Mucosa of rectum (tissue), 2 donors: ENCODE data around the gene S100A5.
A peak's percentile ranks its signal among the peaks of the same experiment; 100 is the strongest.

Source experiments
- H3K27ac ChIP-seq, 2 donors: one replicate each; pipeline ENCODE4 v1.7.0; 2013; ENCODE audit warnings: inconsistent platforms in 2 of 2, low read depth in 2 of 2, low read length in 2 of 2
- H3K27me3 ChIP-seq, 2 donors: one replicate each; pipeline ENCODE4 v1.7.0; 2013; ENCODE audit warnings: low read length in 2 of 2; ENCODE audit not compliant: control insufficient read depth in 2 of 2, insufficient read depth in 2 of 2
- H3K36me3 ChIP-seq, 2 donors: one replicate each; pipeline ENCODE4 v1.7.0; 2013; ENCODE audit warnings: low read length in 2 of 2; ENCODE audit not compliant: control insufficient read depth in 2 of 2, insufficient read depth in 2 of 2
- H3K4me1 ChIP-seq, 2 donors: one replicate each; pipeline ENCODE4 v1.7.0; 2013; ENCODE audit warnings: low read length in 2 of 2, mild to moderate bottlenecking in 1 of 2; ENCODE audit not compliant: control insufficient read depth in 2 of 2, insufficient read depth in 2 of 2
- H3K4me3 ChIP-seq, 2 donors: one replicate each; pipeline ENCODE4 v1.7.0; 2013; ENCODE audit warnings: low read length in 2 of 2
- H3K9ac ChIP-seq, 2 donors: one replicate each; pipeline ENCODE4 v1.7.0; 2013; ENCODE audit warnings: low read length in 2 of 2, low read depth in 1 of 2, mild to moderate bottlenecking in 1 of 2
- H3K9me3 ChIP-seq, 2 donors: one replicate each; pipeline ENCODE4 v1.7.0; 2013; ENCODE audit warnings: low read length in 2 of 2; ENCODE audit not compliant: control insufficient read depth in 2 of 2
- donor health status: healthy.
- donor health status: Normal muscosa, but diverticular disease.

The S100A5 gene

GRCh38 chr1:153534226-153534924 is 6.4 kb downstream of the S100A5 start:
- H3K27me3 ChIP-seq: no peaks in the 10 kb centered on the region
- H3K9ac ChIP-seq: peak overlapping the region; percentile 100
- peak overlapping the region; percentile 95 to 98 for H3K4me3 ChIP-seq
- no peaks in the 10 kb centered on the region for H3K9me3 ChIP-seq
- H3K4me1 ChIP-seq: peaks cover 60 to 65% of the 10 kb centered on the region in 2 donors
- peaks cover 0 to 3% of the 10 kb centered on the region in 2 donors for H3K36me3 ChIP-seq
- H3K27ac ChIP-seq: peak overlapping the region; percentile 99 to 100

- Histone ChIP-seq H3K27me3 (no peaks in the 10 kb centered on the region), H3K4me3 (peak overlapping the region; percentile 95 to 98), H3K27ac (peak overlapping the region; percentile 99 to 100), H3K9me3 (no peaks in the 10 kb centered on the region), H3K4me1 (peaks cover 60 to 65% of the 10 kb centered on the region in 2 donors), H3K9ac (peak overlapping the region; percentile 100), H3K36me3 (peaks cover 0 to 3% of the 10 kb centered on the region in 2 donors)
These were observed 7.0 kb downstream of the S100A5 start for GRCh38 chr1:153533689-153534201.

- Histone ChIP-seq H3K27ac (peak overlapping the region; percentile 99 to 100), H3K4me3 (peak overlapping the region; percentile 95 to 98), H3K9ac (peak overlapping the region; percentile 100)
These were observed 7.8 kb downstream of the S100A5 start for GRCh38 chr1:153532769-153533599.

GRCh38 chr1:153532181-153532580 is 8.6 kb downstream of the S100A5 start:
- Histone ChIP-seq H3K4me1 (peaks cover 49 to 51% of the 10 kb centered on the region in 2 donors), H3K9me3 (no peaks in the 10 kb centered on the region), H3K9ac (peak overlapping the region; percentile 81 to 100), H3K27me3 (no peaks in the 10 kb centered on the region), H3K36me3 (peaks cover 0 to 3% of the 10 kb centered on the region in 2 donors), H3K27ac (peak overlapping the region; percentile 99 to 100), H3K4me3 (peak overlapping the region in 1 of 2 donors; percentile 72)

More at GRCh38 chr1:153532769-153533599, 7.8 kb downstream of the S100A5 start:
- Histone ChIP-seq H3K9me3 (no peaks in the 10 kb centered on the region), H3K4me1 (peaks cover 56 to 59% of the 10 kb centered on the region in 2 donors), H3K36me3 (peaks cover 0 to 3% of the 10 kb centered on the region in 2 donors), H3K27me3 (no peaks in the 10 kb centered on the region)

- Histone ChIP-seq H3K9ac (no peak overlapping the region), H3K36me3 (peaks cover 0 to 3% of the 10 kb centered on the region in 2 donors), H3K27me3 (no peaks in the 10 kb centered on the region), H3K27ac (peak overlapping the region; percentile 99 to 100), H3K9me3 (no peaks in the 10 kb centered on the region), H3K4me1 (peaks cover 44 to 45% of the 10 kb centered on the region in 2 donors), H3K4me3 (no peak overlapping the region)
These were observed 9.1 kb downstream of the S100A5 start for GRCh38 chr1:153531638-153532037.

- Histone ChIP-seq H3K4me3 (no peak overlapping the region), H3K9ac (no peak overlapping the region), H3K27ac (no peak overlapping the region), H3K36me3 (no peaks in the 10 kb centered on the region), H3K27me3 (no peaks in the 10 kb centered on the region), H3K9me3 (no peaks in the 10 kb centered on the region), H3K4me1 (peaks cover 12% of the 10 kb centered on the region in 2 donors)
These were observed 13.1 kb downstream of the S100A5 start for GRCh38 chr1:153527683-153528040.

GRCh38 chr1:153527023-153527682 is 13.6 kb downstream of the S100A5 start:
- H3K4me3 ChIP-seq: no peak overlapping the region
- H3K36me3 ChIP-seq: no peaks in the 10 kb centered on the region
- no peaks in the 10 kb centered on the region for H3K9me3 ChIP-seq
- H3K9ac ChIP-seq: no peak overlapping the region
- H3K27me3 ChIP-seq: no peaks in the 10 kb centered on the region
- peaks cover 7% of the 10 kb centered on the region in 2 donors for H3K4me1 ChIP-seq
- H3K27ac ChIP-seq: no peak overlapping the region

GRCh38 chr1:153526132-153526543 is 14.6 kb downstream of the S100A5 start:
- H3K4me1 ChIP-seq: peaks cover 0 to 3% of the 10 kb centered on the region in 2 donors
- no peak overlapping the region for H3K9ac ChIP-seq
- no peak overlapping the region for H3K27ac ChIP-seq
- H3K9me3 ChIP-seq: no peaks in the 10 kb centered on the region
- no peaks in the 10 kb centered on the region for H3K36me3 ChIP-seq
- no peak overlapping the region for H3K4me3 ChIP-seq
- H3K27me3 ChIP-seq: no peaks in the 10 kb centered on the region

- H3K9me3 ChIP-seq: no peaks in the 10 kb centered on the region
- no peaks in the 10 kb centered on the region for H3K36me3 ChIP-seq
- H3K9ac ChIP-seq: no peak overlapping the region
- no peak overlapping the region for H3K27ac ChIP-seq
- no peaks in the 10 kb centered on the region for H3K27me3 ChIP-seq
- H3K4me3 ChIP-seq: no peak overlapping the region
- H3K4me1 ChIP-seq: peaks cover 4 to 8% of the 10 kb centered on the region in 2 donors
These were observed 15.5 kb downstream of the S100A5 start for GRCh38 chr1:153525088-153525728.
